ENCODE measurements around the gene PTGDS. TPM values are rescaled to one million over a fixed set of nuclear protein-coding genes. Genes with fewer than 3 reads are reported as not detected.

The PTGDS gene
- total RNA-seq, 1 experiment from 2014 or later: 2.2 TPM

- TF ChIP-seq ZNF317 (CRISPR knock-in tag; IDR thresholded peaks at IDR 0.05; ENCODE audit: borderline replicate concordance, low read depth): no peak
These were observed 36.9 kb downstream of the PTGDS start (continued) for GRCh38 chr9:137014166-137014565.

GRCh38 chr9:137014776-137015539 is 37.7 kb downstream of the PTGDS start:
- H3K9me3 Mint-ChIP-seq: no peaks in the 10 kb centered on the region
- no peak overlapping the region for H3K4me3 Mint-ChIP-seq
- no peak for DNase-seq (ENCODE audit: low spot score)
- no peaks in the 10 kb centered on the region for H3K4me1 Mint-ChIP-seq
- H3K27ac Mint-ChIP-seq: no peak overlapping the region
- POLR2A ChIA-PET: no interaction called here
- no peaks in the 10 kb centered on the region for H3K27me3 Mint-ChIP-seq (ENCODE audit: low read depth)
- peaks cover 9% of the 10 kb centered on the region for H3K36me3 Mint-ChIP-seq
- no peak for ATAC-seq
- CTCF ChIA-PET: interaction anchor here (0.6 to 3.3 kb wide), 3 partner anchors 11 to 20 kb away, joined by 3 to 14 read pairs (median 6); no protein-coding TSS in a partner anchor
- TF ChIP-seq TP53 (CRISPR knock-in tag; IDR thresholded peaks at IDR 0.05) (no peak), MXD4 (CRISPR knock-in tag; IDR thresholded peaks at IDR 0.05; ENCODE audit: borderline replicate concordance) (no peak), CREB1 (CRISPR knock-in tag; IDR thresholded peaks at IDR 0.05) (no peak), ZNF512 (CRISPR knock-in tag; IDR thresholded peaks at IDR 0.05; ENCODE audit: borderline replicate concordance) (no peak), CTCF (IDR thresholded peaks at IDR 0.05) (no peak), IRF1 (CRISPR knock-in tag; IDR thresholded peaks at IDR 0.05) (no peak)

GRCh38 chr9:137015540-137015930 is 38.2 kb downstream of the PTGDS start:
- H3K27ac Mint-ChIP-seq: no peak overlapping the region
- H3K27me3 Mint-ChIP-seq (ENCODE audit: low read depth): no peaks in the 10 kb centered on the region
- H3K9me3 Mint-ChIP-seq: no peaks in the 10 kb centered on the region
- no peak for DNase-seq (ENCODE audit: low spot score)
- H3K4me1 Mint-ChIP-seq: no peaks in the 10 kb centered on the region
- H3K4me3 Mint-ChIP-seq: no peak overlapping the region
- ChIA-PET POLR2A (no interaction called here), CTCF (interaction anchor here (1.0 kb wide), 1 partner anchor 14 kb away, joined by 6 read pairs; no protein-coding TSS in a partner anchor)
- H3K36me3 Mint-ChIP-seq: peaks cover 9% of the 10 kb centered on the region
- no peak for ATAC-seq
- TF ChIP-seq ARID4B (CRISPR knock-in tag; IDR thresholded peaks at IDR 0.05; ENCODE audit: borderline replicate concordance) (no peak), PRDM15 (CRISPR knock-in tag; IDR thresholded peaks at IDR 0.05) (no peak), IRF2 (CRISPR knock-in tag; IDR thresholded peaks at IDR 0.05; ENCODE audit: borderline replicate concordance, low read depth) (no peak), JUN (CRISPR knock-in tag; IDR thresholded peaks at IDR 0.05) (no peak), HMGA2 (CRISPR knock-in tag; IDR thresholded peaks at IDR 0.05) (no peak), ZNF317 (CRISPR knock-in tag; IDR thresholded peaks at IDR 0.05; ENCODE audit: borderline replicate concordance, low read depth) (no peak), PREB (CRISPR knock-in tag; IDR thresholded peaks at IDR 0.05; ENCODE audit: borderline replicate concordance) (no peak), CREM (CRISPR knock-in tag; IDR thresholded peaks at IDR 0.05) (no peak), RORB (CRISPR knock-in tag; IDR thresholded peaks at IDR 0.05) (no peak), CDX4 (CRISPR knock-in tag; IDR thresholded peaks at IDR 0.05; ENCODE audit: borderline replicate concordance) (no peak), ZMAT4 (CRISPR knock-in tag; IDR thresholded peaks at IDR 0.05) (no peak)
